GM12878 (cell line): ENCODE results near the gene CLNK.

Experiments
- CHD4 ChIP-seq: fragments of 200-600 bp; sonication (generic); IDR thresholded peaks from 2 replicates; pipeline ENCODE4 v1.6.1; 2016; ENCODE audit warnings: mild to moderate bottlenecking
- POLR2A ChIP-seq: IDR thresholded peaks from 2 replicates; pipeline ENCODE4 v1.6.1; 2011; ENCODE audit warnings: low read depth, mild to moderate bottlenecking, low read length
- TF ChIP-seq, protein P1 (sequence below): IDR thresholded peaks from 2 replicates; pipeline ENCODE4 v1.6.1; 2011; ENCODE audit warnings: mild to moderate bottlenecking, low read depth, low read length, moderate library complexity; ENCODE audit not compliant: insufficient replicate concordance
- TF ChIP-seq, protein P2 (sequence below): IDR thresholded peaks from 2 replicates; pipeline ENCODE4 v1.6.1; 2011; ENCODE audit warnings: borderline replicate concordance, low read depth, mild to moderate bottlenecking, moderate library complexity, mixed read lengths, low read length; ENCODE audit not compliant: insufficient read depth; ENCODE audit errors: extremely low read length
- TF ChIP-seq, protein P3 (sequence below), 3 experiments: IDR thresholded peaks in 2 of 3; conservative IDR thresholded peaks in 1 of 3; 2 replicates each; pipeline ENCODE4 v1.5.1; 2011; ENCODE audit warnings: low read depth in 3 of 3, low read length in 3 of 3, mild to moderate bottlenecking in 3 of 3, control low read depth in 2 of 3, moderate library complexity in 2 of 3, inconsistent platforms in 1 of 3, mixed read lengths in 1 of 3; ENCODE audit not compliant: control insufficient read depth in 2 of 3, insufficient read depth in 1 of 3; ENCODE audit errors: extremely low read depth in 1 of 3

- TF ChIP-seq POLR2A (no peak), CHD4 (no peak)
- TF ChIP-seq, protein P1, sequence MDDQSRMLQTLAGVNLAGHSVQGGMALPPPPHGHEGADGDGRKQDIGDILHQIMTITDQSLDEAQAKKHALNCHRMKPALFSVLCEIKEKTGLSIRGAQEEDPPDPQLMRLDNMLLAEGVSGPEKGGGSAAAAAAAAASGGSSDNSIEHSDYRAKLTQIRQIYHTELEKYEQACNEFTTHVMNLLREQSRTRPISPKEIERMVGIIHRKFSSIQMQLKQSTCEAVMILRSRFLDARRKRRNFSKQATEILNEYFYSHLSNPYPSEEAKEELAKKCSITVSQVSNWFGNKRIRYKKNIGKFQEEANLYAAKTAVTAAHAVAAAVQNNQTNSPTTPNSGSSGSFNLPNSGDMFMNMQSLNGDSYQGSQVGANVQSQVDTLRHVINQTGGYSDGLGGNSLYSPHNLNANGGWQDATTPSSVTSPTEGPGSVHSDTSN = no peak
- TF ChIP-seq, protein P2, sequence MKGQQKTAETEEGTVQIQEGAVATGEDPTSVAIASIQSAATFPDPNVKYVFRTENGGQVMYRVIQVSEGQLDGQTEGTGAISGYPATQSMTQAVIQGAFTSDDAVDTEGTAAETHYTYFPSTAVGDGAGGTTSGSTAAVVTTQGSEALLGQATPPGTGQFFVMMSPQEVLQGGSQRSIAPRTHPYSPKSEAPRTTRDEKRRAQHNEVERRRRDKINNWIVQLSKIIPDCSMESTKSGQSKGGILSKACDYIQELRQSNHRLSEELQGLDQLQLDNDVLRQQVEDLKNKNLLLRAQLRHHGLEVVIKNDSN = no peak
- TF ChIP-seq, protein P3, sequence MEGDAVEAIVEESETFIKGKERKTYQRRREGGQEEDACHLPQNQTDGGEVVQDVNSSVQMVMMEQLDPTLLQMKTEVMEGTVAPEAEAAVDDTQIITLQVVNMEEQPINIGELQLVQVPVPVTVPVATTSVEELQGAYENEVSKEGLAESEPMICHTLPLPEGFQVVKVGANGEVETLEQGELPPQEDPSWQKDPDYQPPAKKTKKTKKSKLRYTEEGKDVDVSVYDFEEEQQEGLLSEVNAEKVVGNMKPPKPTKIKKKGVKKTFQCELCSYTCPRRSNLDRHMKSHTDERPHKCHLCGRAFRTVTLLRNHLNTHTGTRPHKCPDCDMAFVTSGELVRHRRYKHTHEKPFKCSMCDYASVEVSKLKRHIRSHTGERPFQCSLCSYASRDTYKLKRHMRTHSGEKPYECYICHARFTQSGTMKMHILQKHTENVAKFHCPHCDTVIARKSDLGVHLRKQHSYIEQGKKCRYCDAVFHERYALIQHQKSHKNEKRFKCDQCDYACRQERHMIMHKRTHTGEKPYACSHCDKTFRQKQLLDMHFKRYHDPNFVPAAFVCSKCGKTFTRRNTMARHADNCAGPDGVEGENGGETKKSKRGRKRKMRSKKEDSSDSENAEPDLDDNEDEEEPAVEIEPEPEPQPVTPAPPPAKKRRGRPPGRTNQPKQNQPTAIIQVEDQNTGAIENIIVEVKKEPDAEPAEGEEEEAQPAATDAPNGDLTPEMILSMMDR (IDR thresholded peaks at IDR 0.05 in 2 of 3, conservative IDR thresholded peaks at IDR 0.05 in 1 of 3; ENCODE audit: control insufficient read depth in 2 of 3, extremely low read depth in 1 of 3, insufficient read depth in 1 of 3, low read depth in 3 of 3, low read length in 3 of 3) = no peak
Observed at GRCh38 chr4:10448991-10449390, 235.6 kb downstream of the CLNK start.
